ENCODE results near the gene ADAM15. TPM values are rescaled to one million over a fixed set of nuclear protein-coding genes. Genes with fewer than 3 reads are reported as not detected.
A peak's percentile ranks its signal among the peaks of the same experiment; 100 is the strongest.

Gene ADAM15
- total RNA-seq, 6 experiments from 2014 or later, result 16.2 to 33.9 (median 26.4) TPM

DNA sequence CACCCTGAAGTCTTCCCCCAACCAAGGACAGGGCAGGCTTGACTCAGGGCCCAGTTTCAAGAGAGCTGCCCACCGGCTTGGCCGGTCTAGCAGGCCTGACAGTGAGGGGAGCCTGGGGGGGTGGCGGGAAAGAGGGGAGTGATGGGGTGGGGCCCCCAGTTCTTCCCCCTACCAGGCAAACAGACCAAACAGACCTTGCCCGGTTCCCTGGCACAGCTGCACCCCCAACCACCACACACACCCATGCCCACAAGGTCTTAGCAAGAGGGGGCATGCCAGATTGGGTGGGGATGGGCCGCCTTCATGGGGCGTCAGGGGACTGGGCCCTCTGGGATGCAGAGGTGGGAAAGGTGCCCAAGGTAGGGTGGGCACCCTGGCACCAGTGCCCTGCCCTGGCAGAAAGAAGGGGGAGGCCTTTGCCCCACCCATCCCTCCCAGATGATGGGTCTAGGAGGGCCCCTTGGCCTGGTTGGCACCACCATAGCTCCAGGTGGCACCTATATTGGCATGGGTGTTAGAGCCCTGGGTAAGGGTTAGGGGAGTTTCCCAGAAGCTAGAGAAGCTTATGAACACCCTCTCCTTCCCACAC lies 39.6 kb upstream of the ADAM15 start:
- no peak overlapping the region for H3K4me3 ChIP-seq
- ATAC-seq, result peak in 1 of 4 donors; percentile 1
- H3K4me1 ChIP-seq, result peaks cover 0 to 65% (median 21%) of the 10 kb centered on the region in 4 donors
- no peak overlapping the region for H3K27ac ChIP-seq
- no peaks in the 10 kb centered on the region for H3K9me3 ChIP-seq
- 63% methylated on average over 2 of the region's 6 CpGs for WGBS (ENCODE audit: insufficient coverage, low coverage, low lambda C conversion rate, missing lambda C conversion rate)
- peak in 1 of 3 donors; percentile 21 for DNase-seq
- peaks cover 0 to 21% (median 10%) of the 10 kb centered on the region in 4 donors for H3K36me3 ChIP-seq
- intact Hi-C loops (cut with DNase I), result no loop called here
- TF ChIP-seq, protein P1, sequence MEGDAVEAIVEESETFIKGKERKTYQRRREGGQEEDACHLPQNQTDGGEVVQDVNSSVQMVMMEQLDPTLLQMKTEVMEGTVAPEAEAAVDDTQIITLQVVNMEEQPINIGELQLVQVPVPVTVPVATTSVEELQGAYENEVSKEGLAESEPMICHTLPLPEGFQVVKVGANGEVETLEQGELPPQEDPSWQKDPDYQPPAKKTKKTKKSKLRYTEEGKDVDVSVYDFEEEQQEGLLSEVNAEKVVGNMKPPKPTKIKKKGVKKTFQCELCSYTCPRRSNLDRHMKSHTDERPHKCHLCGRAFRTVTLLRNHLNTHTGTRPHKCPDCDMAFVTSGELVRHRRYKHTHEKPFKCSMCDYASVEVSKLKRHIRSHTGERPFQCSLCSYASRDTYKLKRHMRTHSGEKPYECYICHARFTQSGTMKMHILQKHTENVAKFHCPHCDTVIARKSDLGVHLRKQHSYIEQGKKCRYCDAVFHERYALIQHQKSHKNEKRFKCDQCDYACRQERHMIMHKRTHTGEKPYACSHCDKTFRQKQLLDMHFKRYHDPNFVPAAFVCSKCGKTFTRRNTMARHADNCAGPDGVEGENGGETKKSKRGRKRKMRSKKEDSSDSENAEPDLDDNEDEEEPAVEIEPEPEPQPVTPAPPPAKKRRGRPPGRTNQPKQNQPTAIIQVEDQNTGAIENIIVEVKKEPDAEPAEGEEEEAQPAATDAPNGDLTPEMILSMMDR (IDR thresholded peaks at IDR 0.05), result no peak
- H3K27me3 ChIP-seq, result no peaks in the 10 kb centered on the region

DNA sequence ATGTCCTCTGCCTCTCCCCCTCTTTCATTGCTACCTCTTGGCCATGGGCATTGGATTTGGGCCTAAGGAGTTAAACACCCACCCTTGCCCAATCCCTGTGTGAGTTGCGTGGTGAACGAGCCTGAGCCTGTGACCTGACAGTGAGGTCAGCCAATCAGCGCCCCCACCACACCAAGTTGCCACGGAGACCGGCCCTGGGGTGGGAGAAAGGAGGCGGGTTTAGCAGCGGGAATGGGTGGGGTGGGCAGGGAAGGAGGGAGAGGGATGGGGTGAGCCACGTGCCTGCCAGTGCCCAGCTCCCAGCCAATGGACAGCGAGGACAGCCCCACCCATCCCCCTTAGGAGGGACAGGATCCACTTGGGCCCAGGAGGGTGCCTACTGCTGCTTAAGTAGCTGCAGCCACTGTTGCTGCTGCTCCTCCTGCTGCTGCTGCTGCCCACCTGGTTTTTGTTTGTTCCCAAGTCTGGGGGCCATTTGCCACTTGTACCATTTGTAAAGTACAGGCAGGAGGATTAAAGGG lies 39.0 kb upstream of the ADAM15 start:
- ATAC-seq (peak; percentile 16 to 50 (median 23)), DNase-seq (peak; percentile 47 to 76 (median 68))
- Histone ChIP-seq H3K27me3 (no peaks in the 10 kb centered on the region), H3K4me1 (peaks cover 0 to 65% (median 21%) of the 10 kb centered on the region in 4 donors), H3K36me3 (peaks cover 0 to 21% (median 13%) of the 10 kb centered on the region in 4 donors), H3K27ac (peak overlapping the region in 1 of 3 donors; percentile 1), H3K4me3 (no peak overlapping the region), H3K9me3 (no peaks in the 10 kb centered on the region)
- WGBS (ENCODE audit: insufficient coverage, low coverage, low lambda C conversion rate, missing lambda C conversion rate), result 16% methylated on average over 4 of the region's 9 CpGs
- TF ChIP-seq POLR2A (IDR thresholded peaks at IDR 0.05), result no peak
- TF ChIP-seq, protein P1 (IDR thresholded peaks at IDR 0.05), result no peak
- intact Hi-C loops (cut with DNase I), result no loop called here

DNA sequence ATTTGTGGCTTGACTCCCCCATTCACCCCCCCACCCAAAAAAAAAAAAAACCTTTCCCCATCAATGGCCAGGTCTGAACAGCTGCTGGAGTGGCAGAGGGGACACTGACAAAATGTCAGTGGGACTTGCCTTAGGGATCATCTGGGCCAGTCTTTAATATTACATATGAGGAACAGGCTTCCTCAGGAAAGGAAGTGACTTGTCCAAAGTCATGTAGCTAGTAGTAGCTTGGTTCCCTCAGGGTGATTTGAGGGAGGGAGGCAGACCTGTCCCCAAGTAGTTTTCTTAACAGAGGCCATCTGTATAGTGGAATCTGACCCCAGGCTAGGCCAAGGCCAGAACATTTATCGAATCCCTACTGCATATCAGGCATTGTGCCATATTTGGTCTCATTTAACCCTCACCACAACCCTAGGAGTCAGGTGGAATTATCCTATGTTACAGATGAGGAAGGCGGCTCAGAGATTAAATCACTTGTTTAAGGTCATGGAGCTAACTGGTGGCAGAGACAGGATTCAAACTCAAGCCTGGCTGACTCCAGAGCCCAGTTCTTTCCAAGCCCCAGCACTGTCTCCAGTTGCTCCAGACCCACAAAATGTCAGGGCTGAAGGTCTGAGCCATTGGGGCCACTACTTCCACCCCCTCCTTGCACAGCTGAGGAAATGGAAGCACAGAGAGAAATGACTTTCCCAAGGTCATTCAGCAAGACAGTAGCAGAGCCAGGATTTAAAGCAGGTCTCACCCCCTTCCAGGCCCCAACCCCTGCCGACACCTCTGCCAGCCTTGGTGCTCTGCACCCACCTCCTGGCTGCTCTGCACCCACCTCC lies 38.1 kb upstream of the ADAM15 start:
- TF ChIP-seq POLR2A (IDR thresholded peaks at IDR 0.05), result no peak
- TF ChIP-seq, protein P1 (IDR thresholded peaks at IDR 0.05), result no peak
- Histone ChIP-seq H3K4me3 (no peak overlapping the region), H3K27me3 (no peaks in the 10 kb centered on the region), H3K9me3 (no peaks in the 10 kb centered on the region), H3K27ac (peak overlapping the region in 1 of 3 donors; percentile 1), H3K4me1 (peaks cover 0 to 58% (median 20%) of the 10 kb centered on the region in 4 donors), H3K36me3 (peaks cover 0 to 21% (median 13%) of the 10 kb centered on the region in 4 donors)
- intact Hi-C loops (cut with DNase I), result no loop called here
- DNase-seq (peak in 1 of 3 donors; percentile 3), ATAC-seq (no peak)
- 36% methylated on average over 2 of the region's 3 CpGs for WGBS (ENCODE audit: insufficient coverage, low coverage, low lambda C conversion rate, missing lambda C conversion rate)

DNA sequence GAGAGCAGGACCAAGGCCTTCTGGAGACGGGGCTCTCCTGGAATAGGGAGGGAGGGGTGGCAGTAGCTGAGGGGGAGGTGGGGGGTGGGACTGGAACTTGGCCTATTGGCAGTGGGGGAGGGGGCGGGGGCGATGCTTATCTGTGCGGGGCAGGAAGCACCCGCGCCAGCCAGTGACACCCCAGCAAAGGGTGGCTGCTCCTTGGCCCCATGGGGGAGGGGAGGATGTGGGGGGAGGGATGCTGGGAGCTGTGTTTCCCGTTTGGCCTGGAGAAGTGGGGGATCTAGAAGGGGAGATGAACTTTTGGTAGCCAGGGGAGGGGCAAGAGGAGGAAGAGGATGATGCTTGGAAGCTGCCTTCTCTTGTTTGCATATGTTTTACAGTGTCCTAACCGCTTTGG lies 37.5 kb upstream of the ADAM15 start:
- peaks cover 0 to 51% (median 19%) of the 10 kb centered on the region in 4 donors for H3K4me1 ChIP-seq
- WGBS (ENCODE audit: insufficient coverage, low coverage, low lambda C conversion rate, missing lambda C conversion rate), result 35% methylated on average over 4 of the region's 8 CpGs
- no peak overlapping the region for H3K27ac ChIP-seq
- H3K36me3 ChIP-seq, result peaks cover 0 to 21% (median 13%) of the 10 kb centered on the region in 4 donors
- TF ChIP-seq, protein P1 (IDR thresholded peaks at IDR 0.05), result no peak
- no peak for TF ChIP-seq POLR2A (IDR thresholded peaks at IDR 0.05)
- H3K9me3 ChIP-seq, result no peaks in the 10 kb centered on the region
- DNase-seq (peak in 1 of 3 donors; percentile 23), ATAC-seq (no peak)
- no peaks in the 10 kb centered on the region for H3K27me3 ChIP-seq
- intact Hi-C loops (cut with DNase I), result no loop called here
- no peak overlapping the region for H3K4me3 ChIP-seq

Data from right lobe of liver (tissue), 6 donors.